Astrocyte of the cerebellum (primary cell): ENCODE measurements around the gene CCDC88B.
A peak's percentile ranks its signal among the peaks of the same experiment; 100 is the strongest.

Experiments
- DNase-seq: peaks from one replicate; pipeline ENCODE4 v3.0.0-alpha.2; 2011; ENCODE audit warnings: low read depth
- H3K4me3 ChIP-seq: 2 replicates; pipeline ENCODE4 v1.5.1; 2011; ENCODE audit warnings: mild to moderate bottlenecking, low read depth, low read length, moderate library complexity
- in situ Hi-C: cut with HindIII; loops from 2 replicates; pipeline ENCODE4 v1.10.0; 2017; ENCODE audit warnings: low sequenced_read_pairs
- TF ChIP-seq, protein P1 (sequence below): IDR thresholded peaks from 2 replicates; pipeline ENCODE4 v1.5.1; 2012; ENCODE audit warnings: low read length, low read depth, moderate library complexity, mild to moderate bottlenecking; ENCODE audit errors: missing control alignments

Gene CCDC88B

GRCh38 chr11:64358536-64358906 lies 18.5 kb downstream of the CCDC88B start:
- TF ChIP-seq, protein P1, sequence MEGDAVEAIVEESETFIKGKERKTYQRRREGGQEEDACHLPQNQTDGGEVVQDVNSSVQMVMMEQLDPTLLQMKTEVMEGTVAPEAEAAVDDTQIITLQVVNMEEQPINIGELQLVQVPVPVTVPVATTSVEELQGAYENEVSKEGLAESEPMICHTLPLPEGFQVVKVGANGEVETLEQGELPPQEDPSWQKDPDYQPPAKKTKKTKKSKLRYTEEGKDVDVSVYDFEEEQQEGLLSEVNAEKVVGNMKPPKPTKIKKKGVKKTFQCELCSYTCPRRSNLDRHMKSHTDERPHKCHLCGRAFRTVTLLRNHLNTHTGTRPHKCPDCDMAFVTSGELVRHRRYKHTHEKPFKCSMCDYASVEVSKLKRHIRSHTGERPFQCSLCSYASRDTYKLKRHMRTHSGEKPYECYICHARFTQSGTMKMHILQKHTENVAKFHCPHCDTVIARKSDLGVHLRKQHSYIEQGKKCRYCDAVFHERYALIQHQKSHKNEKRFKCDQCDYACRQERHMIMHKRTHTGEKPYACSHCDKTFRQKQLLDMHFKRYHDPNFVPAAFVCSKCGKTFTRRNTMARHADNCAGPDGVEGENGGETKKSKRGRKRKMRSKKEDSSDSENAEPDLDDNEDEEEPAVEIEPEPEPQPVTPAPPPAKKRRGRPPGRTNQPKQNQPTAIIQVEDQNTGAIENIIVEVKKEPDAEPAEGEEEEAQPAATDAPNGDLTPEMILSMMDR = no peak
- peak overlapping the region; percentile 82 for H3K4me3 ChIP-seq
- no peak for DNase-seq
- in situ Hi-C loops = no loop called here

GRCh38 chr11:64358907-64359711 lies 19.1 kb downstream of the CCDC88B start, which contains the start of gene RPS6KA4:
RPS6KA4 (plus strand) TSS chr11:64359162; CDS start chr11:64359236, 74 bp downstream.
- TF ChIP-seq, protein P1 = no peak
- in situ Hi-C loops = no loop called here
- H3K4me3 ChIP-seq = peak within 1 kb of the TSS; percentile 82
- DNase-seq = no peak

DNA sequence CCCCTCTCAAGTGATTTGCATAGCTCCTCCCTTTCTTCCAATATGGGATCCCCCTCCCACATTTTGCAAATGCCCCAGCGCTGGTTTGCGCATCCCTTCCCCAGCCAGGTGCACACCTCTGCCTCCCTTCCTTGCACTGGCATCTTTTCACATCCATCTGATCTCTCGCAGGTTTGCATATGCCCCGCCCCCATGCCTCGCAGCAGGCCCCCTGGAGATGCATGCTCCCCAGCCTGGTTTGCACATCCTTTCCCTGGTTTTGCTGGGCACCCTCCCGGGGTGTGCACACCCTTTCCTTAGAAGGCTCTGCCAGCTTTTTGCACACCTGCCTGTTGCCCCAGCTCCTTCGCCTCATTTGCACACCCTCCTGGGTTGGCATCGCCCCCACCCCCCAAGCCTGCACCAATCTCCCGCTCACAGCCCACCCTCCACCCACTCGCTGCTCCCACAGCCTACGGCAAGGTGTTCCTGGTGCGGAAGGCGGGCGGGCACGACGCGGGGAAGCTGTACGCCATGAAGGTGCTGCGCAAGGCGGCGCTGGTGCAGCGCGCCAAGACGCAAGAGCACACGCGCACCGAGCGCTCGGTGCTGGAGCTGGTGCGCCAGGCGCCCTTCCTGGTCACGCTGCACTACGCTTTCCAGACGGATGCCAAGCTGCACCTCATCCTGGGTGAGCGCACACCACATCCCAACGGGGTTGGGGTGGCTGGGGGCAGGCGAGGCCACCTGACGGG lies 19.9 kb downstream of the CCDC88B start:
- DNase-seq = no peak

GRCh38 chr11:64360448-64360921 lies 20.5 kb downstream of the CCDC88B start:
- TF ChIP-seq, protein P1 = no peak
- peak overlapping the region; percentile 82 for H3K4me3 ChIP-seq
- in situ Hi-C loops = no loop called here
- DNase-seq = no peak

More for the DNA sequence above, 19.9 kb downstream of the CCDC88B start:
- in situ Hi-C loops = no loop called here
- TF ChIP-seq, protein P1 = no peak
- peak overlapping the region; percentile 82 for H3K4me3 ChIP-seq

DNA sequence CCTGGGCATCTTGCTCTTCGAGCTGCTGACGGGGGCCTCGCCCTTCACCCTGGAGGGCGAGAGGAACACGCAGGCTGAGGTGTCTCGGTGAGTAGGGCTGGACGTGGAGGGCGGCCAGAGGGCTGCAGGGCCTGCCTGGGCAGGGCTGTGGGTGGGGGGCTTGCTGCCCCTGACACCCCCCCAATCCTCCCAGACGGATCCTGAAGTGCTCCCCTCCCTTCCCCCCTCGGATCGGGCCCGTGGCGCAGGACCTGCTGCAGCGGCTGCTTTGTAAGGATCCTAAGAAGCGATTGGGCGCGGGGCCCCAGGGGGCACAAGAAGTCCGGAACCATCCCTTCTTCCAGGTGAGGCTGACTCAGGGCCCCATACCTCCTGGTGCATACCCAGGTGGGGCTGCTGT lies 21.7 kb downstream of the CCDC88B start:
- no peak overlapping the region for H3K4me3 ChIP-seq
- TF ChIP-seq, protein P1 = no peak
- in situ Hi-C loops = no loop called here
- DNase-seq = no peak

DNA sequence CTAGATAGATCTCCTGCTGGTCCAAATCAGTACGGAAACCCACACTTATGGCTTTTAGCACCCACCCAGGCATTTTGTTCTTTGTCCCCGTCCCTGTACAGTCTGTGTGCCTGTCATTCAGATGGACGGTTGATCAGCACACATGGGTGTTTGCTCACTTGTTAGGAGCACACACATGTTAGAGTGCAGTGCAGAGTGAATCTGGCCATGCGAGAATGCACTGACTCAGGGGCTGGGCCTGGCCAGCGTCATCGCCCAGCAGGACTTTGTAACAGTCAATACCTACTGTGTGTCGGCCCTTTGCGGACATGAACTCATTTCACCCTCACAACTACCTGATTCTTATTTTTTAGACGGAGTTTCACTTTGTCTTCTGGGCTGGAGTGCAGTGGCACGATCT lies 22.3 kb downstream of the CCDC88B start:
- DNase-seq = no peak
- in situ Hi-C loops = no loop called here

More for the DNA sequence above, 22.3 kb downstream of the CCDC88B start:
- no peak overlapping the region for H3K4me3 ChIP-seq
- TF ChIP-seq, protein P1 = no peak
